NCI-H2029 (cell line): ENCODE data around the gene TPO.
"Not testable (repeated sequence)": the region's sequence is repeated elsewhere in the genome, so short reads cannot be mapped to it uniquely, and the experiment has no call there.

Source experiments
- DNase-seq: peaks from one replicate; lab custom pipeline; 2025; lab: John Stamatoyannopoulos, UW

TPO gene

GRCh38 chr2:1484131-1484884 is 71.0 kb downstream of the TPO start:
- DNase-seq = no peak

GRCh38 chr2:1486670-1487069 is 73.4 kb downstream of the TPO start:
- no peak for DNase-seq

GRCh38 chr2:1487758-1488157 is 74.5 kb downstream of the TPO start:
- no peak for DNase-seq

GRCh38 chr2:1488181-1488671 is 75.0 kb downstream of the TPO start:
- DNase-seq = no peak

- DNase-seq = no peak
These were observed 75.6 kb downstream of the TPO start for GRCh38 chr2:1488851-1489250.

- DNase-seq = no peak
These were observed 76.2 kb downstream of the TPO start for GRCh38 chr2:1489486-1489885.

GRCh38 chr2:1490381-1490780 is 77.1 kb downstream of the TPO start:
- not testable (repeated sequence) for DNase-seq

GRCh38 chr2:1491751-1492150 is 78.5 kb downstream of the TPO start:
- DNase-seq = no peak

- not testable (repeated sequence) for DNase-seq
These were observed 79.0 kb downstream of the TPO start for GRCh38 chr2:1492231-1492630.

- no peak for DNase-seq
These were observed 79.6 kb downstream of the TPO start for GRCh38 chr2:1492711-1493430.

- no peak for DNase-seq
These were observed 80.3 kb downstream of the TPO start for GRCh38 chr2:1493431-1494126.

- DNase-seq = no peak
These were observed 81.0 kb downstream of the TPO start for GRCh38 chr2:1494257-1494656.

GRCh38 chr2:1494906-1495305 is 81.6 kb downstream of the TPO start:
- no peak for DNase-seq

- no peak for DNase-seq
These were observed 82.6 kb downstream of the TPO start for GRCh38 chr2:1495676-1496358.

- no peak for DNase-seq
These were observed 83.1 kb downstream of the TPO start for GRCh38 chr2:1496359-1496821.

- no peak for DNase-seq
These were observed 83.9 kb downstream of the TPO start for GRCh38 chr2:1497122-1497611.

- no peak for DNase-seq
These were observed 84.9 kb downstream of the TPO start for GRCh38 chr2:1498176-1498575.

- DNase-seq = no peak
These were observed 86.0 kb downstream of the TPO start for GRCh38 chr2:1499033-1499795.

GRCh38 chr2:1501038-1501851 is 88.0 kb downstream of the TPO start:
- DNase-seq = no peak

GRCh38 chr2:1501991-1502390 is 88.7 kb downstream of the TPO start:
- no peak for DNase-seq
